GM18526 (cell line): ENCODE results near the gene TEX13A.

Source experiments
- POLR2A ChIP-seq: IDR thresholded peaks from 3 replicates; pipeline ENCODE4 v1.6.1; 2011; ENCODE audit not compliant: insufficient read length; ENCODE audit errors: extremely low read depth

The TEX13A gene

DNA sequence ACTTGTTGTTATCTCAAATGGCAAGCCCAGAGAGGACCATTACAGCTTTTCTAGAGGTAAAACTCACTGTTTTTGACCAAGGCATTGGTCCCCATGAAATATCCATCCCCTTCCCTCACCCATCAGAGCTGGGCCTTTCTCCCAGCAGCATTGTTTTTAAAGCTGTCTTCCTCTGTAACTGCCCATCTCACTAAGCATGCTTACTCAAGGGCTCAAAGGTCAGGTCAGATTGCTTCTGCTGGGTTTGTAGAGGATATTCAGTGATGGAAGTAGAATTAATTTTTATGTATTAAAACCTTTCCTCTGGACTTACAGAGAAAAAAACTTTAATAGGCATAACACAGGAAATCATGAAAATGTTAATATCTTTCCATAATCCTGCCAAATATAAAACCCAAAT lies 11.1 kb downstream of the TEX13A start:
- no peak for TF ChIP-seq POLR2A

- no peak for TF ChIP-seq POLR2A
These were observed 28.6 kb downstream of the TEX13A start for GRCh38 chrX:105191878-105192277.

GRCh38 chrX:105190252-105190853 lies 30.1 kb downstream of the TEX13A start:
- TF ChIP-seq POLR2A: no peak

- no peak for TF ChIP-seq POLR2A
These were observed 31.4 kb downstream of the TEX13A start for GRCh38 chrX:105189093-105189492.

GRCh38 chrX:105179644-105180043 lies 40.9 kb downstream of the TEX13A start:
- TF ChIP-seq POLR2A: no peak

DNA sequence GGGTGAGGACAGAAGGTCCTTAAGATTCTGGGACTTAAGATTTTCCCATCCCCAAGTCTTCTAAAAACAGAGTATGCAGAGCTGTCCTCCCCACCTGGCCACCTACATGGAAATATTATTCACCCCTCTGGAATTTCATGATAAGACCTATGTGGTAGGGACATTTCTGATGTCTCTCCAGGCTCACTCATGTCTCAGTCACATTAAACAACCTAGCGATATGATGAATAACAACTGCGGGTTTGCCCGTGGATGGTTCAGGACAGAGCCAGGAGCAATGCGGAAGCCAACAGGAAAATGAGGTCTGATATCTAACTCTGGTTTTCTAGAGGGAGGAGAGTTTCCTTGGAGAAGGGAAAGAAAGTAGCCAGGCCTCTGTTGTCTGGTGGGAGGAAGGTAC lies 47.4 kb downstream of the TEX13A start:
- no peak for TF ChIP-seq POLR2A
